ENCODE data around the gene MINDY4.

The MINDY4 gene

DNA sequence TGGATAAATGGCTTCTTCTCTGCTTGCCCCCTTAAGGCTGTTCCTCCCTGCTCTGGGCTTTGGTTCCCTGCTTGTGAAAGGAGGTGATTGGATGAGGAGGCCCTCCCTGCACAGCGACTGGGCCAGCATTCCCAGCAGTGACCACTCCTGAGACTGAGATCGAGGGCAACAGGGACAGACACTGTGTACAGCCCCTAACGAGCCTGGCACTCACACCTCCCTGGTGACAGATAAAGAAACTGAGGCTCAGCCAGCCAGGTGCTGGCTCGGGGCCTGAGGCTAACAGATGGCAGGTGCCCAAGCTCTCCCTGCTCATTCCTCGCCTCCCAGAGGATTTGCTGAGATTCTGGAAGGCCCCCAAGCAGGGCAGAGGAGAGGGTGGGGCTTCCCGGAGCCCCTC lies 128.4 kb downstream of the MINDY4 start:
- no peak overlapping the region for H3K4me3 ChIP-seq (ENCODE audit: low read length)
- no peak for DNase-seq (ENCODE audit: low read depth)
- TF ChIP-seq CTCF (conservative IDR thresholded peaks at IDR 0.05; ENCODE audit: low read length) = no peak

DNA sequence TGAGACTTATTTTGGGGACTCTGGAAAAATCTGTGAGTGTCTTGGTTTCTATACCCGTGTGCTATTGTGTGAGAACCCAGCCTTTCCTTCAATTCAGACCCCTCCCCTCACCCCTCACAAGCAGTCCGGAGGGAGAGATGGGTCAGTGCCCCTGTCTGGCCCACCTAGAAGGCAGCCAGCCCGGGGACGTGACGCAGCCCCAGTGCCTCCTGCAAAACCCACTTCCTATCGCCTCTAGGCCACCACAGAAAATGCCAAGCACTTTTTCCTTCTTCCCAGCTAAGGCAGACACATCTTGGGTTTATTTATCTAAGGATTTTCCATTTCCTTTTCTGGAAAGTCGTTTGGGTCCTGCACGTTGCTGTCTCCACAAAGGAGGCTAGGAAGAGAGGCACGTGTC lies 128.8 kb downstream of the MINDY4 start:
- no peak overlapping the region for H3K4me3 ChIP-seq (ENCODE audit: low read length)
- DNase-seq (ENCODE audit: low read depth) = no peak
- TF ChIP-seq CTCF (conservative IDR thresholded peaks at IDR 0.05; ENCODE audit: low read length) = no peak

GRCh38 chr7:30900803-30901362 lies 129.7 kb downstream of the MINDY4 start:
- DNase-seq (ENCODE audit: low read depth) = no peak
- TF ChIP-seq CTCF (conservative IDR thresholded peaks at IDR 0.05; ENCODE audit: low read length) = no peak
- no peak overlapping the region for H3K4me3 ChIP-seq (ENCODE audit: low read length)

GRCh38 chr7:30901856-30902255 lies 130.6 kb downstream of the MINDY4 start:
- no peak for DNase-seq (ENCODE audit: low read depth)
- no peak overlapping the region for H3K4me3 ChIP-seq (ENCODE audit: low read length)
- no peak for TF ChIP-seq CTCF (conservative IDR thresholded peaks at IDR 0.05; ENCODE audit: low read length)

GRCh38 chr7:30902466-30902865 lies 131.2 kb downstream of the MINDY4 start:
- no peak overlapping the region for H3K4me3 ChIP-seq (ENCODE audit: low read length)
- no peak for TF ChIP-seq CTCF (conservative IDR thresholded peaks at IDR 0.05; ENCODE audit: low read length)
- no peak for DNase-seq (ENCODE audit: low read depth)

DNA sequence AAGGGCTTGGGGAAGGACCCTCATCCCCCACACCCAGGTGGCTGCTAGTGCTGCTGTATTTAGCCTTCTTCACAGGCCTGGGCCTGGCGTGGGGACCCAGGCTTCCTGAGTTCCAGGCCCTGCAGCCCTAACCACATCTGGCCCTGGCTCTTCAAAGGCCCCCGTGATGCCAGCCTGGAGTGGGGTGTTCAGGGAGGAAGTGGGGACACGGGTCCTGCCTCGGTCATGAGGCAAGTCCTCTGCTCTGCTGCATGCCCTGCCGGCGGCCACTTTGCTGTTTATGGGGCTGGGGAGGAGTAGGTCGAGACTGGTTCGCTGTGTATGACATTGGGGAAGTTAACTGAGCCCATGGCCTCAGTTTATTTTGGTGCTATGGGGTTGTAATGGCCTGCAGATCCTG lies 131.9 kb downstream of the MINDY4 start:
- no peak for DNase-seq (ENCODE audit: low read depth)
- no peak for TF ChIP-seq CTCF (conservative IDR thresholded peaks at IDR 0.05; ENCODE audit: low read length)

DNA sequence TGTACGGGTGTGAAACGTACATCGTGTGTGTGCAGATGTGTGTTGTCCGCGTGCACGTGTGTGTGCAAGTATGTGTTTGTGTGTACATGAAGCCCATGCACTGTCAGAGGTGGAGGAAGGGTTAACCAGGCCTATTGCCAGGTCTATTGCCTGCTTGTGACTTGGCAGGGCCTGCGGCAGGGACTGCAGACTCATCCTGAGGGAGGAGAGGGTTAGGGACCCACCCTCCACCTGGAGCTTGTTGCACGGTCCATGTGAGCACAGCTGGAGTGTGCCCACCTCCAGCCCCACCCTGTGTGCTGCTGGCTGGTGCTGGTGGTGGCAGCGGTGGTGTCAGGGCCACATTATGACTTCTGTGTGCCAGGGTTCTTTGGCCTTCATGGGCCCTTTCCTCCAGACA lies 133.3 kb downstream of the MINDY4 start:
- no peak for DNase-seq (ENCODE audit: low read depth)
- H3K4me3 ChIP-seq (ENCODE audit: low read length) = no peak overlapping the region
- no peak for TF ChIP-seq CTCF (conservative IDR thresholded peaks at IDR 0.05; ENCODE audit: low read length)

More for the DNA sequence above, 131.9 kb downstream of the MINDY4 start:
- no peak overlapping the region for H3K4me3 ChIP-seq (ENCODE audit: low read length)
